Measurements from ENCODE around the gene MIOX.
"Not testable (repeated sequence)": the region's sequence is repeated elsewhere in the genome, so short reads cannot be mapped to it uniquely, and the experiment has no call there.

Gene MIOX

DNA sequence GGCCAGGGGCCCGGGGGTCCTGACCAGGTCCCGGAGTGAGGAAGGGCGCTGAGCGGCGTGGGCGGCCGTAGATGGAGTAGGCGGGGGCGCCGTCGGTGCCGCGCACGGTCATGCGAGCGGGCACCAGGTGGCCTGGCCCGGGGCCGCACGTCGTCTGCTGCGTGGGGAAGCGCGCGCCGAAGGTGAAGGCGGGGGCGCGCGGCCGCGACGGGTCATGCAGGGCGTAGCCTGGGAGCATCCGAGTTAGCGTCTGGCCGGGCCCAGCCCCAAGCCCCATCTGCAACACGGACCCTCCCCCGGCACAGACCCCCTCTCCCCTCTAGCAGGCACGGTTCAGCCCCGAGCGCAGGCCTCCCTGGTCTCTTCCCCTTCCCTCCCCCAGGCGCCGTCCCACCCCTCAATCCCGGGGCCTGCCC lies 44.9 kb downstream of the MIOX start:
- no peak for DNase-seq

DNA sequence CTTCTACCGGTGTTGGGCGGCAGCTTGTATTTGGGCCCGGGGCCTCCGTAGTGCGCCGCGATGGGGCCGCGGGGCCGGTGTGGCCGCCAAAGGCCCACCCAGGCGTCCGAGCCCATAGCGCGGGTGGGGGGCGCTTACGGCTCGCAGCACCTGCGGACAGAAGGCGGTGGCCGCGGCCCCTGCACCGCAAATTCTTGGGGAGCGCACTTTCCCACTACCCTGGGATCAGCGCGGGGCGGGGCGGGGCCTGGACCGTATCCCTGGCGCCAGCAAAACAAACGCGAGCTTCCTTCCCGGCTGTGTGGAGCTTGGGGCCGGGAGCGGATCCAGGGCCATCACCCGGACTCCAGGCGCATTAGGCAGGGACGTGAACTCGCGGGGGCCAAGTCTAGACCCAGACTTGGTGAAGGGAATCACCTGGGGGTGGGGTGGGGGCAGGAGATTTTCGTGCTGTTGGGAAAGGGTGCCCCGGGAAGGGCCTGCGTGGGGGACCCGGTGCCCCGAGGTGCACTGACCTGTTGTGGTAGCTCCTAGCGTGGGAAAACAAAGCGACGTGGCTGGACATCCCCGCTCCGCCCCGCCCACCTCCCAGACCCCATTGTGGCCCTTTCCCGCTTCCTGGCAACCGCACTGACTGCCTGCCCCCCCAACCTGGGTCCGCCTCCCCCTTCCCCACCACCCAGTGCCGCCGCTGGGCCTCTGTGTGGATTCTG lies 45.5 kb downstream of the MIOX start:
- no peak for DNase-seq

DNA sequence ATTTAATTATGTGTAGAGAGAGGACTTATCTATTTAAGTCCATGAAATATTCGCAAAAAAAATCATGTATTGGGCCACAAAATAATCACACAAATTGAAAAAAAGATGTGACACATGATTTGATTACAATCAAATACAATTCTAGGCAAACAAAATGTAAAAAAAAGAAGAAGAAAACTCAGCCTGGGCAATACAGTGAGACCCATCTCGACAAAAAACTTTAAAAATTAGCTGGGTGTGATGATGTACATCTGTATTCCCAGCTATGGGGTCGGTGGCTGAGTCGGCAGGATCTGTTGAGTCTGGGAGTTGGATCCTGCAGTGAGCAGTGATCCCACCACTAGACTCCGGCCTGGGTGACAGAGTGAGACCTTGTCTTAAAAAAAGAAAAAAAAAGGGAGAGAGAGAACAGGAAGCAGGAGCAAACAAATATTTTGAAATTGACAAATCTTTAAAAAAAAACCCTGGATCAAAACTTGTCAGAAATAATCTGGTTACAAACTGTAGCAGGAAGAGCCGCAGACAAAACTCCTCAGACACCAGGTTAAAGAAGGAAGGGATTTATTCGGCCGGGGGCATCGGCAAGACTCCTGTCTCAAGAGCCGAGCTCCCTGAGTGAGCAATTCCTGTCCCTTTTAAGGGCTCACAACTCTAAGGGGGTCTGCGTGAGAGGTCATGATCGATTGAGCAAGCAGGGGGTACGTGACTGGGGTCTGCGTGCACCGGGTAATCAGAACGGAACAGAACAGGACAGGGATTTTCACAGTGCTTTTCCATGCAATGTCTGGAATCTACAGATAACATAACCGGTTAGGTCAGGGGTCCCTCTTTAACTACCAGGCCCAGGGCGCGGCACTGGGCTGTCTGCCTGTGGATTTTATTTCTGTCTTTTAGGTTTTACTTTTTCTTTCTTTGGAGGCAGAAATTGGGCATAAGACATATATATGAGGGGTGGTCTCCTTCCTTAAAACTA lies 46.5 kb downstream of the MIOX start:
- DNase-seq, result no peak

DNA sequence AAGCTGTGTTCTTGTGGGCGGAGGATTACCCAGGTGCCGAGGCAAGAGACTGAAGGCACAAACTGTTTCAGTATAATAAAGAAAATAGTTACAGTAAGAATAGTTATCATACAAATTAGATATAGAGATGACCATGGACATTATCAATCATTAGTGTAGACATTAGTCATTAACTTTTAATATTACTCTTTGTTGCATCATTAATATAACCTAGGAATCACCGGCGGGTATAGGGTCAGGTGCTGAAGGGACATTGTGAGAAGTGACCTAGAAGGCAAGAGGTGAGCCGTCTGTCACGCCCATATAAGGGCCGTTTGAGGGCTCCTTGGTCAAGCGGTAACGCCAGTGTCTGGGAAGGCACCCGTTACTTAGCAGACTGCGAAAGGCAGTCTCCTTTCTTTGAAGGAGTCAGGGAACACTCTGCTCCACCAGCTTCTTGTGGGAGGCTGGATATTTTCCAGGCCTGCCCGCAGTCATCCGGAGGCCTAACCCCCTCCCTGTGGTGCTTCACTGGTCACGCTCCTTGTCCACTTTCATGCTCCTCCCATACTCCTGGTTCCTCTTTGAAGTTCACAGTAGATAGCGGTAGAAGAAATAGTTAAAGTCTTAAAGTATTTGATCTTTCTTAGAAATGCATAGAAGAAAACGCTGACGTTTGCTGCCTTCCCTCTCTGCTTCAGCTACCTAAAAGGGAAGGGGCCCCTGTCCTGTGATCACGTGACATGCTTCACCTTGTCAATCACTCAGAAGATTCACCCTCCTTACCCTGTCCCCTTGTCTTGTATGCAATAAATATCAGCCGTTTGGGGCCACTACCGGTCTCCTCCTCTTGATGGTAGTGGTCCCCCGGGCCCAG lies 47.4 kb downstream of the MIOX start:
- not testable (repeated sequence) for DNase-seq

DNA sequence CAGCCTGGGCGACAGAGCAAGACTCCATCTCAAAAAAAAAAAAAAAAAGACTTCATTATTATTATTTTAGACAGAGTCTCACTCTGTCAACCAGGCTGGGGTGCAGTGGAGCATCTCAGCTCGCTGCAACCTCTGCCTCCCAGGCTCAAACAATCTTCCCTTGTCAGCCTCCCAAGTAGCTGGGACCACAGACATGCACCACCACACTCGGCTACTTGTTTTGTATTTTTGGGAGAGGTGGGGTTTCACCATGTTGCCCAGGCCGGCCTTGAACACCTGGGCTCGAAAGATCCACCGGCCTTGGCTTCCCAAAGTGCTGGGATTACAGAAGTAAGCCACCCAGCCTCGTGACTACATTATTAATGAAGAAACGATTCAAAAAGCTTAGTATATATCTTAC lies 48.5 kb downstream of the MIOX start:
- DNase-seq, result no peak

DNA sequence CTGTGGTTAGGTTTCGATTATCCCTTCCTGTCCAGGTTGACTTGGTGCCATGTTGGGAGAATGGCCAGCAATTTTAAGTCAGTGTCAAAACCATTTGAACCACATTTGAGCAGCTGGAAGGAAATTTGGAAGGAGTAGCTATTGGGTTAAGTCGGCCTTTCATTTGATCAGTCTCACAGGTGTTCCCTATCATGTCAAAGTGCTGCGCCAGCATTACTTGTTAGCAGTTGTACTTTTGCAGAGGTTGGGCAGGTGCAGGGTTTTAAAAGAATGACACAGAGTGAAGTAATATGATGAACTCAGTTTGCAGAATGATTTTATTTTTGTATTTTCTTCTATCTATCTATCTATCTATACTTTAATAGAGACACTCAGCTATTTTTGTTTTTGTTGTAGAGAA lies 49.6 kb downstream of the MIOX start:
- DNase-seq, result no peak

DNA sequence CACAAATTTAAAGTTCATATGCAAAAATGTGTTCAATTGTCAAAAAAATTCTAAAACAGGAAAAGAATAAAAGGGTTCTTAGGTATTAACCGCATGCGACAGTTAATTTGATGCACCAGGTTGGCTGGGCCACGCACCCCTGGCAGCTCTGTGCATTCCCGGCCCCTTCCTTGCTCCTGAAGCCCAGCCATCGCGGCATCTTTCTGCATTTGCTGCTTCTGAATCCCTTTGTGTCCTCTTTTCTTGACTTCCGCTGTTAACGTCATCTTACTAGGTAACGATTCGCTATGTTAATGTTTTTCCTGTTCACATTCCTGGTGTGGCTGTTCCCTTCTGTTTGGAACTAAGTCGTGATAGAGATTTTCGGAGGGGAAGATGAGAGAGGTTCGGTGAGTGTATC lies 51.1 kb downstream of the MIOX start:
- DNase-seq, result no peak

Data from NCI-H1092 treated with DMSO at 0.1 percent for 48 hours (cell line).